Measurements from ENCODE around the gene RAMP3. TPM values are rescaled to one million over a fixed set of nuclear protein-coding genes. Genes with fewer than 3 reads are reported as not detected.

Gene RAMP3
- polyA plus RNA-seq, 2 of the 4 experiments (the other 2 are of a cell fraction) = not detected

DNA sequence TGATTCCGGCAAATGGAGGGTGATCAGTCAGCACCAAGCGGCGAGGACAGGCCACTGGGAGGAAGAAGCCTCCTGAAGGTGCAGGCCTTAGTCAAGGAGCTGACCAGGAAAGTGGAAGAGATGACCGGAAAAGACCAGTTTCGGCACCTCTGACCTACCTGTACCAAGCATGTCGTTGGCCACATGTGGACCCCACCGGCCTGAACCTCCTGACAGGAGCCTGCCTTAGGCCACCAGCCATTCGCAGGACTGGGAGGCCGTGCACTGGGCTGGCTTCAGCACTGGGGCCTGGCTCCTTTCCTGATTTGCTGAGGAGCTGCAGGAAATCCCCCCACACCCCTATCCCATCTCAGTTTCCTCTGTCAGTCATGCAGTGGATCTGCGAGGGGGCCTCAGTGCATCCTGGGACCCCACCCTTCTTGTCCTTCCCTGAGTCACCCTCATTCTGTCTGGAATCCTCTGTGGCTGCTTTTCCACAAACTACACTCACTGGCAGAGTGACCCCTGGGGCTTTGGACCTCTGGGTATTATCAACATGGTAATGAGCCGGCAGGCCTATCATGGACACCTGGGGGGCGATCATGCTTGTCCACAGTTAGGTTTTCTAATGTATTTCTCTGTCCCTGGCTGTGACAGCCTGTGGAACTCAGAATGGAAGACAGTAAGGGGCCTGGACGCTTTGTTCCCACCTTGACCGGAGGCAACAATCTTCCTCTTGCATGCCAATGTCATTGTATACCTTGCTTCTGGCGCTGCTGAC lies 33.0 kb downstream of the RAMP3 start:
- H3K9me3 ChIP-seq = no peaks in the 10 kb centered on the region
- CTCF ChIA-PET = no interaction called here
- no peaks in the 10 kb centered on the region for H3K4me1 ChIP-seq
- WGBS (ENCODE audit: missing lambda C conversion rate) = 65% methylated on average over 14 of the region's 15 CpGs
- no peak for ATAC-seq
- H3K4me3 ChIP-seq = no peak overlapping the region
- POLR2A ChIA-PET = no interaction called here
- no peak overlapping the region for H3K4me2 ChIP-seq
- FAIRE-seq = no peak
- H3K27ac ChIP-seq = no peak overlapping the region
- TF ChIP-seq MAFK (IDR thresholded peaks at IDR 0.05; ENCODE audit: partially characterized antibody) (no peak), FOSB (CRISPR knock-in tag; IDR thresholded peaks at IDR 0.05) (no peak), KDM5A (IDR thresholded peaks at IDR 0.05) (no peak), ESRRA (IDR thresholded peaks at IDR 0.05; ENCODE audit: borderline replicate concordance, low read length) (no peak), RARB (CRISPR knock-in tag; IDR thresholded peaks at IDR 0.05) (no peak), HDAC2 (IDR thresholded peaks at IDR 0.05) (no peak), EHMT2 (IDR thresholded peaks at IDR 0.05; ENCODE audit: low read depth) (no peak), TP53 (CRISPR knock-in tag; IDR thresholded peaks at IDR 0.05) (no peak), CBX8 (IDR thresholded peaks at IDR 0.05) (no peak), ZC3H11A (IDR thresholded peaks at IDR 0.05) (no peak), SMC3 (IDR thresholded peaks at IDR 0.05) (no peak), JUN (IDR thresholded peaks at IDR 0.05) (no peak), CHD2 (IDR thresholded peaks at IDR 0.05; ENCODE audit: low read length, partially characterized antibody) (no peak), PHF8 (IDR thresholded peaks at IDR 0.05; ENCODE audit: borderline replicate concordance, low read depth) (no peak), ZSCAN20 (CRISPR knock-in tag; IDR thresholded peaks at IDR 0.05) (no peak), RFX5 (IDR thresholded peaks at IDR 0.05) (no peak)
- TF ChIP-seq, protein P1, sequence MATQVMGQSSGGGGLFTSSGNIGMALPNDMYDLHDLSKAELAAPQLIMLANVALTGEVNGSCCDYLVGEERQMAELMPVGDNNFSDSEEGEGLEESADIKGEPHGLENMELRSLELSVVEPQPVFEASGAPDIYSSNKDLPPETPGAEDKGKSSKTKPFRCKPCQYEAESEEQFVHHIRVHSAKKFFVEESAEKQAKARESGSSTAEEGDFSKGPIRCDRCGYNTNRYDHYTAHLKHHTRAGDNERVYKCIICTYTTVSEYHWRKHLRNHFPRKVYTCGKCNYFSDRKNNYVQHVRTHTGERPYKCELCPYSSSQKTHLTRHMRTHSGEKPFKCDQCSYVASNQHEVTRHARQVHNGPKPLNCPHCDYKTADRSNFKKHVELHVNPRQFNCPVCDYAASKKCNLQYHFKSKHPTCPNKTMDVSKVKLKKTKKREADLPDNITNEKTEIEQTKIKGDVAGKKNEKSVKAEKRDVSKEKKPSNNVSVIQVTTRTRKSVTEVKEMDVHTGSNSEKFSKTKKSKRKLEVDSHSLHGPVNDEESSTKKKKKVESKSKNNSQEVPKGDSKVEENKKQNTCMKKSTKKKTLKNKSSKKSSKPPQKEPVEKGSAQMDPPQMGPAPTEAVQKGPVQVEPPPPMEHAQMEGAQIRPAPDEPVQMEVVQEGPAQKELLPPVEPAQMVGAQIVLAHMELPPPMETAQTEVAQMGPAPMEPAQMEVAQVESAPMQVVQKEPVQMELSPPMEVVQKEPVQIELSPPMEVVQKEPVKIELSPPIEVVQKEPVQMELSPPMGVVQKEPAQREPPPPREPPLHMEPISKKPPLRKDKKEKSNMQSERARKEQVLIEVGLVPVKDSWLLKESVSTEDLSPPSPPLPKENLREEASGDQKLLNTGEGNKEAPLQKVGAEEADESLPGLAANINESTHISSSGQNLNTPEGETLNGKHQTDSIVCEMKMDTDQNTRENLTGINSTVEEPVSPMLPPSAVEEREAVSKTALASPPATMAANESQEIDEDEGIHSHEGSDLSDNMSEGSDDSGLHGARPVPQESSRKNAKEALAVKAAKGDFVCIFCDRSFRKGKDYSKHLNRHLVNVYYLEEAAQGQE (IDR thresholded peaks at IDR 0.05) = no peak
- TF ChIP-seq, protein P2, sequence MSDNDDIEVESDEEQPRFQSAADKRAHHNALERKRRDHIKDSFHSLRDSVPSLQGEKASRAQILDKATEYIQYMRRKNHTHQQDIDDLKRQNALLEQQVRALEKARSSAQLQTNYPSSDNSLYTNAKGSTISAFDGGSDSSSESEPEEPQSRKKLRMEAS (IDR thresholded peaks at IDR 0.05) = no peak
- no peak for DNase-seq (ENCODE audit: low read depth in 1 of 2, low spot score in 1 of 2)

DNA sequence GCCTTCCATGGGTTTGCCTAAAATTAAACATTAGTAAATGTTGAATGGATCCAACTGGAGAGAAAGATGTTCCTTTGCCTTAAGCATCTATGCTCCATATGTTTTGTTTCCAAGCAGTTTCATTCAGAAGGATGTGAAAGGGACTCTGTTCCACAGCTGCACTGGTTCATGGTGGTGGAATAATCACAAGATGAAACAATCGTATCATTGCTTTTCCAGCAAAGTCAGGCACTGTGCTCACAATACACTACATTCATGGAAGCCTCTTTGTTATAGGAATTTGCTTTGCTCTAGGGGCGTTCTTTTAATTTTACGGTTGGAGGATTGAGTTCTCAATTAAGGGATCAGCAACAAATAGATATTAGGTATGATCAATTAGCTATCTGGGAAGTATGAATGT lies 33.8 kb downstream of the RAMP3 start:
- Histone ChIP-seq H3K4me1 (no peaks in the 10 kb centered on the region), H3K4me3 (no peak overlapping the region), H3K9me3 (no peaks in the 10 kb centered on the region), H3K27ac (no peak overlapping the region), H3K4me2 (no peak overlapping the region)
- 62% methylated on average over 3 of the region's 3 CpGs for WGBS (ENCODE audit: missing lambda C conversion rate)
- DNase-seq (ENCODE audit: low read depth in 1 of 2, low spot score in 1 of 2) (no peak), FAIRE-seq (no peak), ATAC-seq (no peak)
- POLR2A ChIA-PET = no interaction called here
- CTCF ChIA-PET = interaction anchor here (1.1 kb wide), 1 partner anchor 17 kb away, joined by 3 read pairs; no protein-coding TSS in a partner anchor
- TF ChIP-seq JUNB (IDR thresholded peaks at IDR 0.05) (no peak), KDM1A (IDR thresholded peaks at IDR 0.05; ENCODE audit: low read depth) (no peak), ZFP36 (IDR thresholded peaks at IDR 0.05; ENCODE audit: borderline replicate concordance, partially characterized antibody) (no peak), ZC3H11A (IDR thresholded peaks at IDR 0.05) (no peak), POLR2A (IDR thresholded peaks at IDR 0.05; ENCODE audit: low read length) (no peak), ELK1 (IDR thresholded peaks at IDR 0.05; ENCODE audit: low read depth, low read length) (no peak), MAFK (IDR thresholded peaks at IDR 0.05; ENCODE audit: partially characterized antibody) (no peak), RNF2 (IDR thresholded peaks at IDR 0.05; ENCODE audit: borderline replicate concordance, low read depth) (no peak), SREBF2 (IDR thresholded peaks at IDR 0.05) (no peak), FOSL2 (IDR thresholded peaks at IDR 0.05) (no peak), FOSL2 (CRISPR knock-in tag; IDR thresholded peaks at IDR 0.05) (no peak)
- TF ChIP-seq, protein P1 (IDR thresholded peaks at IDR 0.05) = no peak
- TF ChIP-seq, protein P2 (IDR thresholded peaks at IDR 0.05) = no peak

All from A549 (cell line).